K562 (cell line): ENCODE data around the gene PXMP2. TPM values are rescaled to one million over a fixed set of nuclear protein-coding genes. Genes with fewer than 3 reads are reported as not detected.

ENCODE experiments used
- ATAC-seq: fragments of 200-7000 bp; cut with Tn5 transposase; 3 replicates; pipeline ENCODE4 v1.9.1; 2020; ENCODE audit warnings: moderate library complexity
- BruUV-seq: library from RNA; stranded (reverse); fragments of 400-500 nt; replicated peaks from 2 replicates; lab custom pipeline; 2021; lab: Mats Ljungman, UMichigan
- CTCF ChIA-PET: fragments of 300-600 bp; formaldehyde crosslinking; extraction: SDS; loops from one replicate; lab custom pipeline; 2021; ENCODE audit warnings: low intra/inter-chr PET ratio; lab: Yijun Ruan, JAX
- POLR2A ChIA-PET: fragments of 300-600, 350-650 bp; sonication (Branson Sonifier 250); formaldehyde crosslinking; extraction: SDS; loops from one replicate; lab custom pipeline; 2021; ENCODE audit warnings: antibody characterized with exemption, inconsistent platforms; lab: Yijun Ruan, JAX
- DNase-seq, 4 experiments: peaks; one replicate each; pipeline versions ENCODE4 v3.0.0 to v3.0.0-alpha.2; 2011 to 2018; ENCODE audit warnings: low spot score in 3 of 4, mixed read lengths in 3 of 4; ENCODE audit errors: extremely low read depth in 1 of 4
- FAIRE-seq: peaks from 2 replicates; lab custom pipeline; 2011; peaks lifted over from hg19 to GRCh38; lab: Jason Lieb, UNC
- H2AFZ ChIP-seq: 2 replicates; pipeline ENCODE4 v1.6.0; 2011; ENCODE audit warnings: low read depth, low read length, control low read depth, inconsistent platforms
- H3K27ac ChIP-seq: fragments of 200-600 bp; 3 replicates; pipeline ENCODE4 v1.8.0; 2011; ENCODE audit warnings: low read depth, mild to moderate bottlenecking, control low read depth, inconsistent platforms, low read length, moderate library complexity, mixed read lengths; ENCODE audit errors: extremely low read depth
- H3K27me3 ChIP-seq, 2 experiments: fragments of 300-600 bp in 1 of 2; 2 replicates in 1 of 2; 3 replicates in 1 of 2; pipeline versions ENCODE4 v1.6.0 to v1.8.0; 2011; ENCODE audit warnings: inconsistent platforms in 2 of 2, low read length in 2 of 2, mild to moderate bottlenecking in 1 of 2, mixed read lengths in 1 of 2, moderate library complexity in 1 of 2; ENCODE audit not compliant: control insufficient read depth in 2 of 2, insufficient read depth in 2 of 2
- H3K36me3 ChIP-seq: fragments of 300-600 bp; 3 replicates; pipeline ENCODE4 v1.8.0; 2011; ENCODE audit warnings: mild to moderate bottlenecking, low read length, inconsistent platforms; ENCODE audit not compliant: control insufficient read depth, insufficient read depth
- H3K4me1 ChIP-seq, 2 experiments: fragments of 200-600 bp in 1 of 2; replicated peaks in 1 of 2; 2 replicates in 1 of 2; 3 replicates in 1 of 2; pipeline versions ENCODE4 v1.5.1 to v1.8.0; 2011; ENCODE audit warnings: inconsistent platforms in 2 of 2, low read length in 2 of 2, mild to moderate bottlenecking in 1 of 2, mixed read lengths in 1 of 2, moderate library complexity in 1 of 2; ENCODE audit not compliant: control insufficient read depth in 2 of 2, insufficient read depth in 2 of 2
- H3K4me2 ChIP-seq: 2 replicates; pipeline ENCODE4 v1.6.1; 2011; ENCODE audit warnings: low read length, control low read depth, inconsistent platforms, mixed read lengths; ENCODE audit not compliant: insufficient read depth
- H3K4me3 ChIP-seq: fragments of 200-600 bp; sonication (generic), shearing (Covaris generic); 2 replicates; pipeline ENCODE4 v1.5.1; 2016; ENCODE audit warnings: control low read depth, inconsistent platforms
- H3K79me2 ChIP-seq: fragments of 200-600 bp; 3 replicates; pipeline ENCODE4 v1.8.0; 2011; ENCODE audit warnings: low read length, inconsistent platforms; ENCODE audit not compliant: control insufficient read depth, insufficient read depth
- H3K9ac ChIP-seq, 2 experiments: 2 replicates each; pipeline versions ENCODE4 v1.6.0 to v1.6.1; 2011; ENCODE audit warnings: low read depth in 2 of 2, low read length in 2 of 2, control low read depth in 1 of 2, inconsistent platforms in 1 of 2, mild to moderate bottlenecking in 1 of 2, mixed read lengths in 1 of 2; ENCODE audit not compliant: insufficient read depth in 1 of 2
- H3K9me1 ChIP-seq: one replicate; pipeline ENCODE4 v1.6.0; 2011; ENCODE audit warnings: inconsistent platforms, mild to moderate bottlenecking, low read length, moderate library complexity; ENCODE audit not compliant: control insufficient read depth, insufficient read depth
- H3K9me3 ChIP-seq: replicated peaks from 2 replicates; pipeline ENCODE4 v1.5.1; 2011; ENCODE audit warnings: low read depth, low read length, inconsistent platforms; ENCODE audit not compliant: control insufficient read depth, insufficient read depth
- H4K20me1 ChIP-seq: replicated peaks from 2 replicates; pipeline ENCODE4 v1.6.1; 2011; ENCODE audit warnings: low read length, inconsistent platforms, mixed read lengths; ENCODE audit not compliant: control insufficient read depth, insufficient read depth
- GABPB2 ChIP-seq: fragments of 250-450 bp; sonication (Bioruptor Pico); conservative IDR thresholded peaks from 2 replicates; pipeline ENCODE4 v1.5.1; 2021; ENCODE audit warnings: mild to moderate bottlenecking
- WGBS: fragments of 100-300 bp; shearing (Covaris generic); methylation state at CpG from one replicate; pipeline ENCODE4 v1.1.6; 2016; ENCODE audit warnings: low coverage, mixed read lengths; ENCODE audit not compliant: insufficient coverage; ENCODE audit errors: missing lambda C conversion rate; 5-methylcytosine and 5-hydroxymethylcytosine counted together
- in situ Hi-C: fragments of 300-500 bp; cut with MboI; formaldehyde crosslinking; loops from 4 replicates; pipeline ENCODE4 v1.15.0; 2018; ENCODE audit warnings: inconsistent platforms, mixed read lengths
- intact Hi-C: fragments of 100-400 bp; cut with micrococcal nuclease; formaldehyde crosslinking; loops from 2 replicates; pipeline ENCODE4 v1.14.2; 2022
- polyA plus RNA-seq, 8 experiments: library from polyadenylated mRNA; depleted of rRNA in 4 of 8; stranded (reverse) in 5 of 8; unstranded in 3 of 8; fragments of >200 nt; fragmentation: Nextera tagmentation in 2 of 8; fragmentation: Illumina TruSeq in 1 of 8; extraction: Ambion mirVana in 2 of 8; extraction: Trizol in 1 of 8; gene quantifications; 2 replicates each; pipeline versions ENCODE4 v1.2.1 to v1.2.3, GENCODE V29; 2011 to 2014; ENCODE audit warnings: inconsistent platforms in 1 of 8, missing spikeins in 1 of 8
- total RNA-seq, 7 experiments: library from RNA; depleted of rRNA in 6 of 7; stranded (reverse); fragments of >200 nt in 6 of 7; fragmentation: Illumina TruSeq in 2 of 7; extraction: Trizol in 2 of 7; gene quantifications; 2 replicates each; pipeline versions ENCODE4 v1.2.1 to v1.2.3, GENCODE V29; 2011 to 2021; ENCODE audit warnings: low replicate concordance in 1 of 7
- TF ChIP-seq, protein P1 (sequence below), 3 experiments: fragments of 200-800 bp in 1 of 3; fragments of 250-450 bp in 1 of 3; fragments of 450-650 bp in 1 of 3; sonication (Bioruptor Pico) in 1 of 3; sonication (Bioruptor generic) in 1 of 3; formaldehyde crosslinking in 1 of 3; IDR thresholded peaks; 2 replicates each; pipeline versions ENCODE4 v1.6.1 to v1.8.0; 2016 to 2022; ENCODE audit warnings: mild to moderate bottlenecking in 2 of 3, missing genetic modification characterization in 2 of 3, missing compliant biosample characterization in 1 of 3, moderate library complexity in 1 of 3

PXMP2 gene
- total and polyA plus RNA-seq, 9 of the 15 experiments (the other 6 are each of a cell fraction or from before 2014, with no cell fraction given), result 3.0 to 66.1 (median 44.7) TPM

DNA sequence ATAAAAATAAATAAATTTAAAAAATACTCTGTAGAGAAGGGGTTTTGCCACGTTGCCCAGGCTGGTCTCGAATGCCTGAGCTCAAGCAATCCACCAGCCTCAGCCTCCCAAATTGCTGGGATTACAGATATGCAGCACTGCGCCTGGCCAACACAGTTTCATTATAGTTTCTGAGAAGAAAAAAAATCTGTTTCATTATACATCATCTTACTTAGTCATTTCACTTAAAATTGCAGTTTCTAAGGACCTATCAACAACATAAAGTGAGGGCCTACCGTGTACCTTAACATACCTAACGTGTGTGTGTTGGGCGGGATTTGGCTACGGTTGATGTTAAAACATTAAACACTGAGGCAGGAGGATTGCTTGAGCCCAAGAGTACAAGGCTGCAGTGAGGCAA is 40.5 kb upstream of the PXMP2 start:
- H3K79me2 ChIP-seq, result no peaks in the 10 kb centered on the region
- in situ Hi-C loops, result no loop called here
- ChIA-PET POLR2A (interaction anchor here (0.6 kb wide), 1 partner anchor 17 kb away, joined by 4 read pairs; no protein-coding TSS in a partner anchor), CTCF (no interaction called here)
- no peak overlapping the region for H3K27ac ChIP-seq
- no peak overlapping the region for H2AFZ ChIP-seq
- H3K36me3 ChIP-seq, result peaks cover 92% of the 10 kb centered on the region
- 0 out of 2 replicates have a peak, but pooled peaks cover 4% of the 10 kb centered on the region for H4K20me1 ChIP-seq
- H3K9ac ChIP-seq, result no peak overlapping the region
- TF ChIP-seq GABPB2 (CRISPR knock-in tag), result no peak
- TF ChIP-seq, protein P1, sequence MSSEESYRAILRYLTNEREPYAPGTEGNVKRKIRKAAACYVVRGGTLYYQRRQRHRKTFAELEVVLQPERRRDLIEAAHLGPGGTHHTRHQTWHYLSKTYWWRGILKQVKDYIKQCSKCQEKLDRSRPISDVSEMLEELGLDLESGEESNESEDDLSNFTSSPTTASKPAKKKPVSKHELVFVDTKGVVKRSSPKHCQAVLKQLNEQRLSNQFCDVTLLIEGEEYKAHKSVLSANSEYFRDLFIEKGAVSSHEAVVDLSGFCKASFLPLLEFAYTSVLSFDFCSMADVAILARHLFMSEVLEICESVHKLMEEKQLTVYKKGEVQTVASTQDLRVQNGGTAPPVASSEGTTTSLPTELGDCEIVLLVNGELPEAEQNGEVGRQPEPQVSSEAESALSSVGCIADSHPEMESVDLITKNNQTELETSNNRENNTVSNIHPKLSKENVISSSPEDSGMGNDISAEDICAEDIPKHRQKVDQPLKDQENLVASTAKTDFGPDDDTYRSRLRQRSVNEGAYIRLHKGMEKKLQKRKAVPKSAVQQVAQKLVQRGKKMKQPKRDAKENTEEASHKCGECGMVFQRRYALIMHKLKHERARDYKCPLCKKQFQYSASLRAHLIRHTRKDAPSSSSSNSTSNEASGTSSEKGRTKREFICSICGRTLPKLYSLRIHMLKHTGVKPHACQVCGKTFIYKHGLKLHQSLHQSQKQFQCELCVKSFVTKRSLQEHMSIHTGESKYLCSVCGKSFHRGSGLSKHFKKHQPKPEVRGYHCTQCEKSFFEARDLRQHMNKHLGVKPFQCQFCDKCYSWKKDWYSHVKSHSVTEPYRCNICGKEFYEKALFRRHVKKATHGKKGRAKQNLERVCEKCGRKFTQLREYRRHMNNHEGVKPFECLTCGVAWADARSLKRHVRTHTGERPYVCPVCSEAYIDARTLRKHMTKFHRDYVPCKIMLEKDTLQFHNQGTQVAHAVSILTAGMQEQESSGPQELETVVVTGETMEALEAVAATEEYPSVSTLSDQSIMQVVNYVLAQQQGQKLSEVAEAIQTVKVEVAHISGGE (CRISPR knock-in tag; IDR thresholded peaks at IDR 0.05), result no peak
- H3K9me1 ChIP-seq, result peaks cover 4% of the 10 kb centered on the region
- peaks cover 0 to 1% of the 10 kb centered on the region in 2 experiments; a peak in 1 of 5 replicates for H3K4me1 ChIP-seq
- H3K9me3 ChIP-seq, result no peaks in the 10 kb centered on the region
- no peak overlapping the region for H3K4me3 ChIP-seq
- DNase-seq (no peak), ATAC-seq (no peak), FAIRE-seq (no peak)
- no peak overlapping the region for H3K4me2 ChIP-seq
- 99% methylated on average over 7 of the region's 7 CpGs for WGBS
- H3K27me3 ChIP-seq, result no peaks in the 10 kb centered on the region
- intact Hi-C loops, result no loop called here
- no TSS peak for BruUV-seq
